HepG2 (cell line): Measurements from ENCODE around the gene DNM1. TPM values are rescaled to one million over a fixed set of nuclear protein-coding genes. Genes with fewer than 3 reads are reported as not detected.

Experiments
- ATAC-seq: fragments of 200-7000 bp; cut with Tn5 transposase; 3 replicates; pipeline ENCODE4 v1.9.1; 2020; ENCODE audit warnings: mild to moderate bottlenecking, moderate library complexity
- BruUV-seq: library from RNA; stranded (reverse); fragments of 400-500 nt; replicated peaks from 2 replicates; lab custom pipeline; 2021; lab: Mats Ljungman, UMichigan
- CTCF ChIA-PET: fragments of 300-600 bp; formaldehyde crosslinking; extraction: SDS; loops from one replicate; lab custom pipeline; 2021; ENCODE audit warnings: low total read pairs, inconsistent platforms, low intra/inter-chr PET ratio; lab: Yijun Ruan, JAX
- POLR2A ChIA-PET: fragments of 350-600 bp; sonication (Branson Sonifier 250); formaldehyde crosslinking; loops from one replicate; lab custom pipeline; 2020; ENCODE audit warnings: antibody characterized with exemption, inconsistent platforms; lab: Yijun Ruan, JAX
- DNase-seq: peaks from one replicate; pipeline ENCODE4 v3.0.0-alpha.2; 2015; ENCODE audit warnings: low spot score
- FAIRE-seq: peaks from 3 replicates; lab custom pipeline; 2011; peaks lifted over from hg19 to GRCh38; lab: Jason Lieb, UNC
- H2AFZ ChIP-seq: one replicate; pipeline ENCODE4 v1.6.1; 2011; ENCODE audit warnings: low read length, inconsistent platforms
- H3K27ac ChIP-seq: fragments of 300-600 bp; 3 replicates; pipeline ENCODE4 v1.8.0; 2011; ENCODE audit warnings: mixed run types, mild to moderate bottlenecking, mixed read lengths, low read length, inconsistent platforms; ENCODE audit not compliant: insufficient read depth; ENCODE audit errors: extremely low read length
- H3K27me3 ChIP-seq, 2 experiments: fragments of 200-600 bp in 1 of 2; 2 replicates in 1 of 2; 3 replicates in 1 of 2; pipeline versions ENCODE4 v1.6.0 to v1.8.0; 2011; ENCODE audit warnings: low read length in 2 of 2, mild to moderate bottlenecking in 2 of 2, moderate library complexity in 2 of 2, inconsistent platforms in 1 of 2; ENCODE audit not compliant: insufficient read depth in 2 of 2, control insufficient read depth in 1 of 2
- H3K36me3 ChIP-seq, 2 experiments: fragments of 200-600 bp in 1 of 2; replicated peaks in 1 of 2; 2 replicates in 1 of 2; 3 replicates in 1 of 2; pipeline versions ENCODE4 v1.5.1 to v1.8.0; 2011; ENCODE audit warnings: low read length in 2 of 2, inconsistent platforms in 1 of 2; ENCODE audit not compliant: insufficient read depth in 2 of 2, control insufficient read depth in 1 of 2
- H3K4me1 ChIP-seq: 2 replicates; pipeline ENCODE4 v1.5.1; 2012; ENCODE audit warnings: low read length, inconsistent platforms; ENCODE audit not compliant: insufficient read depth
- H3K4me2 ChIP-seq: 2 replicates; pipeline ENCODE4 v1.6.0; 2011; ENCODE audit warnings: low read depth, low read length, inconsistent platforms
- H3K4me3 ChIP-seq, 3 experiments: fragments of 200-600 bp in 1 of 3; sonication (generic), shearing (Covaris generic) in 1 of 3; replicated peaks in 1 of 3; 2 replicates each; pipeline ENCODE4 v1.5.1; 2011 to 2016; ENCODE audit warnings: low read length in 3 of 3, inconsistent platforms in 2 of 3, low read depth in 2 of 3, mild to moderate bottlenecking in 2 of 3, control low read depth in 1 of 3, mixed read lengths in 1 of 3; ENCODE audit not compliant: insufficient read depth in 1 of 3
- H3K79me2 ChIP-seq: one replicate; pipeline ENCODE4 v1.6.1; 2011; ENCODE audit warnings: low read length, inconsistent platforms; ENCODE audit not compliant: insufficient read depth
- H3K9ac ChIP-seq: 2 replicates; pipeline ENCODE4 v1.6.0; 2011; ENCODE audit warnings: mild to moderate bottlenecking, low read depth, low read length, inconsistent platforms; ENCODE audit not compliant: insufficient read depth
- H3K9me3 ChIP-seq: 2 replicates; pipeline ENCODE4 v1.5.1; 2012; ENCODE audit warnings: mild to moderate bottlenecking, low read length
- H4K20me1 ChIP-seq: 2 replicates; pipeline ENCODE4 v1.6.0; 2011; ENCODE audit warnings: inconsistent platforms, mild to moderate bottlenecking, low read length, moderate library complexity; ENCODE audit not compliant: insufficient read depth
- FOSL2 ChIP-seq: sonication (generic); formaldehyde crosslinking; IDR thresholded peaks from 2 replicates; pipeline ENCODE4 v1.4.0; 2020; ENCODE audit warnings: missing genetic modification reagents
- GABPA ChIP-seq, 2 experiments: IDR thresholded peaks; 2 replicates each; pipeline ENCODE4 v1.6.1; 2011 to 2016; ENCODE audit warnings: low read depth in 2 of 2, low read length in 1 of 2, missing biosample characterization in 1 of 2, missing genetic modification characterization in 1 of 2
- ZC3H4 ChIP-seq: sonication (generic); formaldehyde crosslinking; IDR thresholded peaks from 2 replicates; pipeline ENCODE4 v1.4.0; 2020; ENCODE audit warnings: missing genetic modification reagents, borderline replicate concordance
- ZFP36 ChIP-seq: fragments of 150-350 bp; IDR thresholded peaks from 2 replicates; pipeline ENCODE4 v1.6.1; 2018; ENCODE audit warnings: borderline replicate concordance, low read length, low read depth; ENCODE audit not compliant: partially characterized antibody
- ZMYM3 ChIP-seq: sonication (generic); formaldehyde crosslinking; IDR thresholded peaks from 2 replicates; pipeline ENCODE4 v1.5.1; 2020; ENCODE audit warnings: mild to moderate bottlenecking, missing genetic modification reagents
- ZNF768 ChIP-seq: sonication (generic); formaldehyde crosslinking; IDR thresholded peaks from 2 replicates; pipeline ENCODE4 v1.4.0; 2020; ENCODE audit warnings: missing genetic modification reagents
- ZSCAN9 ChIP-seq: IDR thresholded peaks from 2 replicates; pipeline ENCODE4 v1.6.1; 2016; ENCODE audit warnings: borderline replicate concordance
- WGBS: methylation state at CpG from one replicate; pipeline ENCODE4 v1.1.6; 2017; ENCODE audit warnings: low lambda C conversion rate; 5-methylcytosine and 5-hydroxymethylcytosine counted together
- in situ Hi-C: cut with HindIII; loops from 2 replicates; pipeline ENCODE4 v1.10.0; 2017; ENCODE audit warnings: low pct_unique_long_range_greater_than_20kb; ENCODE audit not compliant: extremely low pct_ligation_motif_present
- intact Hi-C: fragments of 100-400 bp; cut with micrococcal nuclease; formaldehyde crosslinking; loops from one replicate; pipeline ENCODE4 v1.10.0; 2022; ENCODE audit not compliant: unreplicated experiment
- polyA plus RNA-seq, 8 experiments: library from polyadenylated mRNA; depleted of rRNA in 3 of 8; stranded (reverse) in 7 of 8; unstranded in 1 of 8; fragments of >200 nt; fragmentation: Illumina TruSeq in 4 of 8; extraction: Trizol in 4 of 8; gene quantifications; 2 replicates each; pipeline versions ENCODE4 v1.2.1 to v1.2.3, GENCODE V29; 2011 to 2016; ENCODE audit warnings: low read depth in 4 of 8, missing spikeins in 1 of 8, mixed read lengths in 1 of 8; ENCODE audit not compliant: insufficient read depth in 1 of 8
- total RNA-seq, 5 experiments: library from RNA; depleted of rRNA; stranded (reverse); fragments of >200 nt; fragmentation: Illumina TruSeq; extraction: Trizol; gene quantifications; 2 replicates each; pipeline ENCODE4 v1.2.3, GENCODE V29; 2016; ENCODE audit warnings: low read depth in 1 of 5
- TF ChIP-seq, protein P1 (sequence below): sonication (generic); formaldehyde crosslinking; IDR thresholded peaks from 2 replicates; pipeline ENCODE4 v1.4.0; 2020; ENCODE audit warnings: missing genetic modification reagents
- TF ChIP-seq, protein P2 (sequence below), 2 experiments: sonication (generic) in 1 of 2; formaldehyde crosslinking in 1 of 2; IDR thresholded peaks; 2 replicates each; pipeline versions ENCODE4 v1.6.1 to v1.9.0; 2014 to 2022; ENCODE audit warnings: antibody characterized with exemption in 1 of 2, borderline replicate concordance in 1 of 2, inconsistent platforms in 1 of 2, low read depth in 1 of 2, missing genetic modification reagents in 1 of 2

The DNM1 gene
- total and polyA plus RNA-seq, 2 of the 13 experiments (the other 11 are each of a cell fraction or from before 2014, with no cell fraction given): 0.13 to 0.58 TPM

DNA sequence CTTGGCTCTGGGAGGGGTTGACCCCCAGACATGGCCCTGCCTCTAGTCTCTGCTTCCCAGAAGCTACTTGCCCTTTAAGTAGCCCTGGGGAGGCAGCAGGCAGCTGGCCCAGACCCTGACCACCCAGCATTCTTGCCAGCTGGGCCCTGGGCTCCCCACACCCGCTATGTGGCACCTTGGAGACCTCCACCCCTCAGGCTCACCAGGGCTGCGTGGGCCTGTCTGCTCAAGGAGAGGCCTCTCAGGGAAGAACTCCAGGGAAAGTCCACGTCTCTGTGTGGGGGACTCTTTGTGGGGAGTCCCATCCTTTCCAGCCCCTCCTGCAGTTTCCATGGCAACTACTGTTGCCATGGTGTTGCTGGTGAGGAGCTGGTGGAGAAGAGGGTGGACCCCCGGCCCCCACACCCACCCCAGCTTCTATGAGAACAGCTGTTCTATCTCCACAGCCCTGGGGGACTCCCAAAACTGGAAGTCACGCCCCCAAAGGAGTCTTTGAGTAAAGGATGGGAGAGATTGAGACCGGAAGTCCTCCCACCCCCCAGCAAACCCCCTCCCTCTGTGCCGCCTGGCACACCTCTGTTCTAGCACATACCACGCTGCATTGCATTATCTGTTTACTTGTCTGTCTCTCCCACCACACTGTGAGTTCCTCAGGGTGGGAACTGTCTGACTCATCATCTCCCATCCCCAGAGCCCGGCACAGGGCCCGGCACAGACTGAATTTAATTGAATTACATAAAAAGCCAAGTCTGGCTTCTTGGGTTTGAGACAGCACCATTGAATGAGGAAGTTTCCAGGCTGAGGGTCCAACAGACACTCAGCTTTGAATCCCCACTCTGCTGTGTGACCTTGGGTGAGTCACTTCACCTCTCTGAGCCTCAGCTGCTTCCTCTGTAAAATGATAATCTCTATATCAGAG lies 12.6 kb downstream of the DNM1 start:
- peaks cover 55% of the 10 kb centered on the region for H3K4me1 ChIP-seq
- ChIA-PET POLR2A (no interaction called here), CTCF (no interaction called here)
- no peaks in the 10 kb centered on the region for H3K36me3 ChIP-seq
- H3K9me3 ChIP-seq: no peaks in the 10 kb centered on the region
- no peak for ATAC-seq
- intact Hi-C loops (no loop called here), in situ Hi-C loops (no loop called here)
- no peaks in the 10 kb centered on the region for H3K79me2 ChIP-seq
- no peaks in the 10 kb centered on the region for H4K20me1 ChIP-seq
- 3% methylated on average over 6 of the region's 10 CpGs for WGBS
- H3K9ac ChIP-seq: no peak overlapping the region
- no peak overlapping the region for H3K4me3 ChIP-seq
- no peak for FAIRE-seq
- H3K27me3 ChIP-seq: peaks cover 1 to 4% of the 10 kb centered on the region in 2 experiments; a peak in 2 of 5 replicates
- TF ChIP-seq FOSL2 (CRISPR knock-in tag) (peak; percentile 51; the same call in 1 of the 2 replicates), ZC3H4 (CRISPR knock-in tag) (no peak), GABPA (IDR thresholded peaks at IDR 0.05; ENCODE audit: low read depth, low read length) (no peak), GABPA (CRISPR knock-in tag; IDR thresholded peaks at IDR 0.05; ENCODE audit: low read depth) (0 out of 2 replicates have a peak, but pooled peaks have one; percentile 35), ZMYM3 (peak; percentile 49; the same call in 1 of the 2 replicates), ZNF768 (peak; percentile 89), ZSCAN9 (no peak), ZFP36 (peak; percentile 19)
- TF ChIP-seq, protein P1, sequence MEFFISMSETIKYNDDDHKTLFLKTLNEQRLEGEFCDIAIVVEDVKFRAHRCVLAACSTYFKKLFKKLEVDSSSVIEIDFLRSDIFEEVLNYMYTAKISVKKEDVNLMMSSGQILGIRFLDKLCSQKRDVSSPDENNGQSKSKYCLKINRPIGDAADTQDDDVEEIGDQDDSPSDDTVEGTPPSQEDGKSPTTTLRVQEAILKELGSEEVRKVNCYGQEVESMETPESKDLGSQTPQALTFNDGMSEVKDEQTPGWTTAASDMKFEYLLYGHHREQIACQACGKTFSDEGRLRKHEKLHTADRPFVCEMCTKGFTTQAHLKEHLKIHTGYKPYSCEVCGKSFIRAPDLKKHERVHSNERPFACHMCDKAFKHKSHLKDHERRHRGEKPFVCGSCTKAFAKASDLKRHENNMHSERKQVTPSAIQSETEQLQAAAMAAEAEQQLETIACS: no peak
- TF ChIP-seq, protein P2, sequence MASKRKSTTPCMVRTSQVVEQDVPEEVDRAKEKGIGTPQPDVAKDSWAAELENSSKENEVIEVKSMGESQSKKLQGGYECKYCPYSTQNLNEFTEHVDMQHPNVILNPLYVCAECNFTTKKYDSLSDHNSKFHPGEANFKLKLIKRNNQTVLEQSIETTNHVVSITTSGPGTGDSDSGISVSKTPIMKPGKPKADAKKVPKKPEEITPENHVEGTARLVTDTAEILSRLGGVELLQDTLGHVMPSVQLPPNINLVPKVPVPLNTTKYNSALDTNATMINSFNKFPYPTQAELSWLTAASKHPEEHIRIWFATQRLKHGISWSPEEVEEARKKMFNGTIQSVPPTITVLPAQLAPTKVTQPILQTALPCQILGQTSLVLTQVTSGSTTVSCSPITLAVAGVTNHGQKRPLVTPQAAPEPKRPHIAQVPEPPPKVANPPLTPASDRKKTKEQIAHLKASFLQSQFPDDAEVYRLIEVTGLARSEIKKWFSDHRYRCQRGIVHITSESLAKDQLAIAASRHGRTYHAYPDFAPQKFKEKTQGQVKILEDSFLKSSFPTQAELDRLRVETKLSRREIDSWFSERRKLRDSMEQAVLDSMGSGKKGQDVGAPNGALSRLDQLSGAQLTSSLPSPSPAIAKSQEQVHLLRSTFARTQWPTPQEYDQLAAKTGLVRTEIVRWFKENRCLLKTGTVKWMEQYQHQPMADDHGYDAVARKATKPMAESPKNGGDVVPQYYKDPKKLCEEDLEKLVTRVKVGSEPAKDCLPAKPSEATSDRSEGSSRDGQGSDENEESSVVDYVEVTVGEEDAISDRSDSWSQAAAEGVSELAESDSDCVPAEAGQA (IDR thresholded peaks at IDR 0.05; ENCODE audit: low read depth): no peak
- TF ChIP-seq, protein P2 (CRISPR knock-in tag; IDR thresholded peaks at IDR 0.05; ENCODE audit: borderline replicate concordance): no peak
- H2AFZ ChIP-seq: no peak overlapping the region
- DNase-seq: peak; percentile 36
- H3K4me2 ChIP-seq: no peak overlapping the region; the same call in 1 of the 2 replicates
- no TSS peak for BruUV-seq
- H3K27ac ChIP-seq: no peak overlapping the region
